ENCODE data around the gene MYNN.

Gene MYNN

GRCh38 chr3:169777822-169778221 is 4.6 kb downstream of the MYNN start:
- no peak for DNase-seq (ENCODE audit: low read depth)

DNA sequence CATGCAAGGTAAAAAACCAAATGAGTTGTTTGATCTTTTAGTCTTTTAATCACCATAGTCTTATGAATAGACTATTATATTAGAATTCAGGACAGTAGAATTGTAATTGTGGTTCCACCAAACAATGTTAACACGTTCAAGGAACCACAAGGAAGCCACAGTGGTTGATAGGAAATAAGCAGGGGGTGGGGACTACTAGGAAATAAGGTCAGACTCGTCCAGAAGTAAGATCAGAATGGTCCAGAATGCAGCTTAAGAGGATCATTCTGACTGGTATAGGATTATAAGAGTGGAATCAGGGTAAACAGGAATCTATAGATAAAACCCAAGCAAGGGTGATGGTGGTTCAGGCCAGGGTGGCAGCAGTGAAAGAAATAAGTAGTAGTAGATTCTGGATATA is 7.5 kb downstream of the MYNN start:
- DNase-seq (ENCODE audit: low read depth): no peak

DNA sequence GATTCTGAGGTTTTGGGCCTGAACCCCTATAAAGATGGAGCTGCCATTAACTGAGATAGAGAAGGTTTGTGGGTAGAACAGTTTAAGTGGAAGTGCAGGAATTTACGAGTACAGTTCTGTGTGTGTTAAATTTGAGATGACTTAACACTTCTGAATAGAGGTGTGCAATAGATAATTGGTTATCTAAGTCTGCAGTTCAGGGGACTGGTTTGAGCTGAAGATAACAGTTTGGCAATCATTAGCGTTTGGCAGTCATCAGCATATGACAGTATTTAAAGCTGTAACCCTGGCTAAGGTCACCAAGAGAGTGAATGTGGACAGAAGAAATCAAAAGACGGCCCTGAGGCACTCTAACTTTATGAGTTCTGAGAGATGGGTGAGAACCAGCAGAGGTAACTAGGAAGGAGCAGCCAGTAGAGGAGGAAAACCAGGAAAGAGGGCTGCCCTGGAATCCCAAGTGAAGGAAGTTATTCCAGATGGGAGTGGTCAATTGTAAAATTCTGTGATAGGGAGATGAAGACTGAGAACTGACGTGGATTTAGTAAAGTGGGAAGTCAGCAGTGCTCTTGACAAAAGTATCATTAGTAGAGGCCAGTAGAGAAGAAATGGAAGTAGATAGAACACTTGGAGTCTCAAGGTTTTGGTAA is 8.1 kb downstream of the MYNN start:
- no peak for DNase-seq (ENCODE audit: low read depth)

DNA sequence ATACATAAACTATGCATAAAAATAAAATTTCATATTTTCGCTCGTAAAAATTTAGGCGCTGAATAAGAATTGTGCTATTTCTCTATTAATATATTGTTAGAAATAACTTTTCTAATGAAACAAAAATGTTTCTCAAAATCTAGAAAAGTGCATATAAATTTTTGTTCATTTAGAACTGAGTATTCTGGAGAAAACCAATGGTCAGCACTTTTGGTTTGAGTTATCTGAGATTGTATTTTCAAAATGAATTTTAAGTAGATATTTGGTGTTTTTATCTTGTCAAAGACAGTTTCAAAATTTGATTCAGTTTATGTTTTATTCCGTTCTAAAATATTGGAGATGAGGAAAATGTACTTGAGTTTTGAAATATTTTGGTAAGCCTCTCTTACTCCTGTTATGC is 13.9 kb downstream of the MYNN start:
- DNase-seq (ENCODE audit: low read depth): no peak

DNA sequence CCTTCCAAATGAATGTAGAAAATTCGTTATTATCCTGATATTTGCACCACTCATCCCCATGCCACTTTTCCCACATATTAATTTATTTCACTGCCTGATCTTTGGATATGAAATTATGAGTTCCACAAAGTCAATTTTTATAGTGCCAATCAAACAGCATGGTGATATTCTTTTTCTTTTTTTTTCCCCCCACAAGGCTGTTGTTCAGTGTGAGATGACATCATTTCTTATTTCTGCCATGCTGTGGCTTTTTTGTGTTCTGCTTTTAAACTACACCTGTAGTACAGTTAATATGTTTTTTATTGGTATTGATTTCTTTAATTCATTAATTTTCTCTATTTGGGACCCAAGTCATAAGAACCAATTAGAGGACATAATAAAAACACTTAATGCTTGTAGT is 14.6 kb downstream of the MYNN start:
- no peak for DNase-seq (ENCODE audit: low read depth)

DNA sequence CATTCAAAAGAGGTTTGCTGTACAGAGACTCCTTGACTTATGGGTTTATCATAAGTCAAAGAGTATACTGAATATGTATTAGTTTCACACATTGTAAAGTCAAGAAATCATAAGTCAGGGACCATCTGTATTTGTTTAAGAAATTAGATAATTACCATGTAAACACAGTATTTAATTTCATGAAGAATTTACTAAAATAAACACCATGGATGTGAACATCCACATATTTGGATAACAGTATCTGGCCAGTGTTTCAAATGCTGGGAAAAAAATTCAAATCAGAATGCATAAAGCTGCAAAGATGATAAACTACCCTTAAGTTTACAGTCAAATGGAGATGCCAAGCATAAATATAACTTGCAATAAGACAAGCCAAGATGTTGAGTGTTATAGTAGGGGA is 17.0 kb downstream of the MYNN start:
- no peak for DNase-seq (ENCODE audit: low read depth)

GRCh38 chr3:169790687-169791429 is 17.7 kb downstream of the MYNN start:
- no peak for DNase-seq (ENCODE audit: low read depth)

GRCh38 chr3:169792359-169792758 is 19.2 kb downstream of the MYNN start:
- no peak for DNase-seq (ENCODE audit: low read depth)

DNA sequence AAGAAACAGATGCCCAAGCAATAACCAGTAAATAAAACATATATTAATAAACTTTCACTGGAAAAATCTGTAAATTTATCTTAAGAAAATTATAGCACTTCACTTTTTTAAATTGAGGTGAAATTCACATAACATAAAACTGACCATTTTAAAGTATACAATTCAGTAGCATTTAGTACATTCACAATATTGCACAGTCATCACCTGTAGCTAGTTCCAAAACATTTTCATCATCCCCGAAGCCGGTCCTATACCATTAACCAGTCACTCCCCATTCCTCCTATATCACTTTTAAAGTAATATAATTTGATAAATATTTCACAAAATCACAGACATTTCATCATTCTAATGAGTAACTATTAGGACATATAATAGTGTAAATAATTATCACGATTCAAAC is 31.5 kb downstream of the MYNN start:
- DNase-seq (ENCODE audit: low read depth): no peak

DNA sequence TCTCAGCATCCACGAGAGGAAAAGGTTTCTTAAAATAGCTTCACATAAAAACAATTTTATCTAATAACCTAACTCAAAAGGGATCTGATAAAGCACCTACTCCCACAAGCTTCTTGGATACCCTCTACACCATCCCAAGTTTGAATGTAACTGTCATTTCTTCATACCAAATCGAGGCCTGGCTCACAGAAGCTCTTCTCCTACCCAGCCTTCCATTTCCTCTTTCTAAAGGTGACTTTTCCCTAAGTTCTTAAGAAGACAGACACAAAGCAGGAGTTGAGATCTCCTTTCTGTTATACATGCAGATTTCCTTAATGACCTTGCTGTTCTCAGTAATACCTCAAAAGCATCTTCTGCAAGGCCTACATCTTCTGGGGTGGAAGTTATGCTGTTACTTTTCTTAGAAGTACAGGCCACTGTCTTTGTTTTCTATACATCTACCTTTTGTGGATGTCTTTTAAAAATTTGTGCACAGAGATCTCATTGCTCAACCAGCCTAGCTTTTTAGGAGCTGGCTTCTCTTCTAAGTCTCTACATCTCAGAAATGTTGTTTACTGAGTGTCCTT is 36.1 kb downstream of the MYNN start:
- DNase-seq (ENCODE audit: low read depth): no peak

DNA sequence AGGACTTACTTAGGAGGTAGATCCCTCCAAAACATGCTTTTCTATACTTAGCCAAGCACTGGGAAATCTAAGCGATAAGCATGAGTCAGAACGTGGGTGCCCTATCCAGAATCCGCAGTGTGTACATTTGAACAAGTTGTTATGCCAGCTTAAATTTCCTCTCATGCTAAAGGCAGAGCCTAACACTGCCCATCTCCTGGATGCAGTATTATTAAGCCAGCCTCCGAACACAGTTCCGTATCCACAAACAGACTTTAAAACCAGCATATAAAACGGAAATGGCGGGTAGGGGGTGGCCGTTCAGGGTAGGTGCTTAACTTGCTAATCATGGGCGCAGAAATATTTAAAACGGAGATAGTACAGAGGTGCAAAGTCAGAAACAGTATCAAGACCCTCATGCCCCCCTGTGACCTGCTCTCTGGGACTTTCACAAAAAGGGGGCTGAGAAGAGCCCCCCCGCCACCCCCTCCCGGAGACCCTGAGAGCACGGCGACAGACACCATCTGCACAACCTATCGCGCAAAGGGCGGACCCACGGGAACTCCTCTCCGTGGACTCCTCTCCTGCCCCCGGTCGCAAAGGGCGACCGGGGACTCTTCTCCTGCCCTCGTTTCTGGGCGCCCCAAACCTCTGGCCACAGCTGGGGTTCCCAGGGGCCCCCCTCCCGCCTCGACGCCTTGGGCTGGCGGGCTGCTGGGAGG is 38.6 kb downstream of the MYNN start:
- no peak for DNase-seq (ENCODE audit: low read depth)

GRCh38 chr3:169812332-169813235 is 39.4 kb downstream of the MYNN start, which contains the start of the genes LRRC34 and LRRIQ4:
Gene LRRC34 (minus strand): TSS chr3:169812904. CDS start chr3:169812548, 356 bp downstream.
Gene LRRIQ4 (plus strand): TSS chr3:169812870. CDS start chr3:169821922, 9,052 bp downstream.
- peak; percentile 27 for DNase-seq (ENCODE audit: low read depth)

- no peak for DNase-seq (ENCODE audit: low read depth)
Observed at GRCh38 chr3:169813278-169813677, 40.1 kb downstream of the MYNN start.

GRCh38 chr3:169813757-169814517 is 40.7 kb downstream of the MYNN start:
- DNase-seq (ENCODE audit: low read depth): peak; percentile 20

DNA sequence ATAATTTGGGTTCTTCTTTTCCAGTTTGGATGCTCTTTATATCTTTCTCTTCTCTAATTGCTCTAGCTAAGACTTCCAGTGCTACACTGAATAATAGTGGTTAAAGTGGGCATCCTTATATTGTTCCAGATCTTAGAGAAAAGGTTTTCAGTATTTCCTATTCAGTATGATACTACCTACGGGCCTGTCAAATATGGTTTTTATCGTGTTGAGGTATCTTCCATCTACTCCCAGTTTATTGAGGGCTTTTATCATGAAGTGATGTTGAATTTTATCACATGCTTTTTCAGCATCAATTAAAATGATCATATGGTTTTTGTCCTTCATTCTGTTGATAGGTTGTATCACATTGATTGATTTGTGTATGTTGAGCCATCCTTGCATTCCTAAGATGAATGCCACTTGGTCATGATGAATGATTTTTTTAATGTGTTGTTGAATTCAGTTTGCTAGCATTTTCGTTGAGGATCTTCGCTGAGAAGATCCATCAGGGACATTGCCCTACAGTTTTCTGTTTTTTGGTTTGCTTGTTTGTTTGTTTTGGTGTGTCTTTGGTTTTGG is 42.5 kb downstream of the MYNN start:
- DNase-seq (ENCODE audit: low read depth): no peak

DNA sequence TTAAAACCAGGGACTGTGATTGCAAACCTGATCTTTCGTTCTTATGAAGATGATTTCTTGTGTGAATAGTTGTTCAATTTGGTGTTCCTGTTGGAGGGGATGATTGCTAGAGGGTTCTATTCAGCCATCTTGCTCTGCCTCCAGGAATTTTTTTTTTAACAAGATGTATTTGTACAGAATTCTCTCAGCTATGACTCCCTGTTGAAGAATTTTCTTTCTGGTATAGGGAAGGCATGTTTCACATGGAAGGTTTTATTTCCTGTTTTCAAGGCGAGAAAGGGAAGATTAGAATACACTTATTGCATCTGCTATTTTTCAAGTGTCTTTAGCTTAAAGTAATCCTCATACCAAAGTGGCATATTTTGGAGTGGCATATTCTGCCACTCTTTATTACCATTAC is 45.1 kb downstream of the MYNN start:
- DNase-seq (ENCODE audit: low read depth): no peak

DNA sequence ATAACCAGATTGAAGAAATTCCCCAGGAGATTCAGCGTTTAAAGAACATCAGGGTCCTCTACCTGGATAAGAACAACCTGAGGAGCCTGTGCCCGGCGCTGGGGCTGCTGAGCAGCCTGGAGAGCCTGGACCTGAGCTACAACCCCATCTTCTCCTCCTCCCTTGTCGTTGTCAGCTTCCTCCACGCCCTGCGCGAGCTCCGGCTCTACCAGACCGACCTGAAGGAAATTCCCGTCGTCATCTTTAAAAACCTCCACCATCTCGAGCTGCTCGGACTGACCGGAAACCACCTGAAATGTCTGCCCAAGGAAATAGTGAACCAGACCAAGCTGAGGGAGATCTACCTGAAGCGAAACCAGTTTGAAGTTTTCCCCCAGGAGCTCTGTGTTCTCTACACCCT is 48.9 kb downstream of the MYNN start:
- no peak for DNase-seq (ENCODE audit: low read depth)

- no peak for DNase-seq (ENCODE audit: low read depth)
Observed at GRCh38 chr3:169822540-169822939, 49.3 kb downstream of the MYNN start.

- no peak for DNase-seq (ENCODE audit: low read depth)
Observed at GRCh38 chr3:169822983-169823382, 49.8 kb downstream of the MYNN start.

GRCh38 chr3:169825316-169825715 is 52.1 kb downstream of the MYNN start:
- no peak for DNase-seq (ENCODE audit: low read depth)

DNA sequence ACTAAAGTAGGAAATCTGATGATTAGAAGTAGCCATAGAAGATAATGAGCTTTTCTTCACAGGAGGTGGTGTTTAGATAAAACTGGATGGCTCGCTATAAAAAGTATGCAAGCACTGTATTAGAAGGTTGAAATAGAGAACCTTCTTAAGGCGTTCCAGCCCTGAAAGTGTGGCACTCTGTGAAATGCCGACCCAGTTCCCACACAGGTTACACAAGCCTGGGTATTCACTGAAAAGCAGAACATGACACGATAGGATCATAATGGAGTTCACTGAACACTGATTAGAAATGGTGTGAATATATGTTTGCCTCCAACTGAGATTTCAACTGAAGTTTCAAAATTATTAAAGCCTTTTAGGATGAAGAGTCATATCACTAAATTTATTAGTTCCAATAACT is 54.5 kb downstream of the MYNN start:
- DNase-seq (ENCODE audit: low read depth): no peak

Measured in stimulated activated CD8-positive, alpha-beta memory T cell treated with anti-CD3 and anti-CD28 coated beads, Interleukin-15, amount 100 ng/mL, for 24 hours (primary cell).